HepG2 (cell line): Measurements from ENCODE around the gene STK25.

Experiments used
- CHD2 ChIP-seq: IDR thresholded peaks from 2 replicates; pipeline ENCODE4 v1.6.1; 2011; ENCODE audit warnings: low read depth, low read length, improper control_type of control experiment
- GTF2F1 ChIP-seq: fragments of 150-350 bp; IDR thresholded peaks from 2 replicates; pipeline ENCODE4 v1.6.1; 2014; ENCODE audit warnings: low read length
- POLR2A ChIP-seq, 2 experiments: IDR thresholded peaks; 2 replicates each; pipeline ENCODE4 v1.6.1; 2011; ENCODE audit warnings: low read depth in 2 of 2, low read length in 2 of 2, mild to moderate bottlenecking in 1 of 2, moderate library complexity in 1 of 2; ENCODE audit not compliant: insufficient read depth in 1 of 2
- TF ChIP-seq, protein P1 (sequence below): IDR thresholded peaks from 2 replicates; pipeline ENCODE4 v1.6.1; 2016; ENCODE audit warnings: low read depth

DNA sequence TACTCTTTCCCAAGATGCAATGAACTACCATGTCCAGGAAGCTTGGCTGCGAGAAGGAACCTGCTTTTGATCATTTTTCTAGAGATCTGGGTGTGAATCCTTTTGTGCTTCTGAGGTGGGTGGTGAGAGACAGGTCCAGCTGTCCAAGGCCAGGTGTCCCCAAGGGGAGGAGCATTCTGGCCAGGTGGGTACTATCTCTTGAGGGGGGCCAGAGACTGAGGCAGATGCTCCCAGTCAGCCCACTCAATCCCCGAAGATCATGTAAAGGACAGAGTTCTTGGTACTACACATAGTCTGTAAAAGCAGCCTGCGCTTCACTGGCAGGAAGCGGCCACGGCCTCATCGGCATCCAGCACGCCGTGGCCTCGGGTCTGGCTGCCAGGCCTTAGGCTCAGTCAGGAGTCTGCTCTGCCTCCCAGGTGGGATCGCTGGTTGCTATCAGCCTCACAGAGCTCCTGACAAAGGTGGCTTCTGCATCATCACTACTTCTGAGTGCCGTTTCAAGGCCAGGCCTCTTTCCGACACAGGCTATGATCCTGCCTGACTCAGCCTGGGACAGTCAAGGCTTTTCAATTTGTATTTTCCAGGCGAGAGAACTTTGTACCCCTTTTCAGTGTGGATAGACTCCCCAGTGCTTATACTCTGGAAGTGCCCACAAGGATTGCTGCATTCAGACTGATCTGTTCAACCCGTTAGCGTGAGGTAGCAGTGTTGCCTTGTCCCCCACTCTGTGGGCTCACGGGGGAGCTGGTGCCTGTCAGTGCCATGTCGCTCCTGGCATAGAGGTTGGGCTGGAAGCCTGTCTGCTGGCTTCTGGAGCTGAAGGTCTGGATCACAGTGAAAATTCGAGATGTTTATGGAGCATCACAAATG lies 29.1 kb downstream of the STK25 start:
- TF ChIP-seq POLR2A (IDR thresholded peaks at IDR 0.05; ENCODE audit: insufficient read depth in 1 of 2, low read depth in 2 of 2, low read length in 2 of 2) = peak in 1 of 2 experiments; percentile 61; a peak in 2 of 4 replicates
- TF ChIP-seq, protein P1, sequence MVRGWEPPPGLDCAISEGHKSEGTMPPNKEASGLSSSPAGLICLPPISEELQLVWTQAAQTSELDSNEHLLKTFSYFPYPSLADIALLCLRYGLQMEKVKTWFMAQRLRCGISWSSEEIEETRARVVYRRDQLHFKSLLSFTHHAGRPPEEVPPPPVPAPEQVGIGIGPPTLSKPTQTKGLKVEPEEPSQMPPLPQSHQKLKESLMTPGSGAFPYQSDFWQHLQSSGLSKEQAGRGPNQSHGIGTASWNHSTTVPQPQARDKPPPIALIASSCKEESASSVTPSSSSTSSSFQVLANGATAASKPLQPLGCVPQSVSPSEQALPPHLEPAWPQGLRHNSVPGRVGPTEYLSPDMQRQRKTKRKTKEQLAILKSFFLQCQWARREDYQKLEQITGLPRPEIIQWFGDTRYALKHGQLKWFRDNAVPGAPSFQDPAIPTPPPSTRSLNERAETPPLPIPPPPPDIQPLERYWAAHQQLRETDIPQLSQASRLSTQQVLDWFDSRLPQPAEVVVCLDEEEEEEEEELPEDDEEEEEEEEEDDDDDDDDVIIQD (CRISPR knock-in tag) = no peak
- TF ChIP-seq CHD2 = no peak
- no peak for TF ChIP-seq GTF2F1
